ENCODE measurements around the gene CBX2. TPM values are rescaled to one million over a fixed set of nuclear protein-coding genes. Genes with fewer than 3 reads are reported as not detected.

Gene CBX2
- total and polyA plus RNA-seq, 8 donors = 1.1 to 3.2 (median 2.5) TPM

GRCh38 chr17:79806446-79806760, 28.5 kb downstream of the CBX2 start:
- H3K4me3 ChIP-seq = no peak overlapping the region
- H3K27me3 ChIP-seq = peaks cover 3 to 69% (median 23%) of the 10 kb centered on the region in 4 donors
- no peak for FAIRE-seq
- peaks cover 2 to 16% (median 6%) of the 10 kb centered on the region in 3 donors for H3K4me1 ChIP-seq
- no peaks in the 10 kb centered on the region for H3K9me3 ChIP-seq
- no peak overlapping the region for H3K27ac ChIP-seq
- ATAC-seq = no peak
- no peak for TF ChIP-seq CTCF (IDR thresholded peaks at IDR 0.05)
- 29 to 31% methylated on average over 3 to 4 of the region's 4 CpGs for WGBS, 2 donors
- DNase-seq = no peak
- H3K36me3 ChIP-seq = no peaks in the 10 kb centered on the region
- intact Hi-C loops (cut with DNase I) = loop anchor here in 2 of 3 donors (5.0 to 10.0 kb wide), 2 partner anchors 178 to 186 kb away; no protein-coding TSS in a partner anchor

GRCh38 chr17:79806863-79807720, 29.1 kb downstream of the CBX2 start:
- ATAC-seq (no peak), DNase-seq (no peak), FAIRE-seq (no peak)
- H3K36me3 ChIP-seq = no peaks in the 10 kb centered on the region
- H3K9me3 ChIP-seq = no peaks in the 10 kb centered on the region
- H3K27ac ChIP-seq = no peak overlapping the region
- TF ChIP-seq CTCF (IDR thresholded peaks at IDR 0.05) = no peak
- intact Hi-C loops (cut with DNase I) = loop anchor here in 2 of 3 donors (5.0 to 10.0 kb wide), 2 partner anchors 178 to 185 kb away; no protein-coding TSS in a partner anchor
- peaks cover 0 to 18% (median 8%) of the 10 kb centered on the region in 3 donors for H3K4me1 ChIP-seq
- 27% methylated on average over 13 of the region's 13 CpGs for WGBS, 2 donors
- peaks cover 3 to 63% (median 22%) of the 10 kb centered on the region in 4 donors for H3K27me3 ChIP-seq
- no peak overlapping the region for H3K4me3 ChIP-seq

DNA sequence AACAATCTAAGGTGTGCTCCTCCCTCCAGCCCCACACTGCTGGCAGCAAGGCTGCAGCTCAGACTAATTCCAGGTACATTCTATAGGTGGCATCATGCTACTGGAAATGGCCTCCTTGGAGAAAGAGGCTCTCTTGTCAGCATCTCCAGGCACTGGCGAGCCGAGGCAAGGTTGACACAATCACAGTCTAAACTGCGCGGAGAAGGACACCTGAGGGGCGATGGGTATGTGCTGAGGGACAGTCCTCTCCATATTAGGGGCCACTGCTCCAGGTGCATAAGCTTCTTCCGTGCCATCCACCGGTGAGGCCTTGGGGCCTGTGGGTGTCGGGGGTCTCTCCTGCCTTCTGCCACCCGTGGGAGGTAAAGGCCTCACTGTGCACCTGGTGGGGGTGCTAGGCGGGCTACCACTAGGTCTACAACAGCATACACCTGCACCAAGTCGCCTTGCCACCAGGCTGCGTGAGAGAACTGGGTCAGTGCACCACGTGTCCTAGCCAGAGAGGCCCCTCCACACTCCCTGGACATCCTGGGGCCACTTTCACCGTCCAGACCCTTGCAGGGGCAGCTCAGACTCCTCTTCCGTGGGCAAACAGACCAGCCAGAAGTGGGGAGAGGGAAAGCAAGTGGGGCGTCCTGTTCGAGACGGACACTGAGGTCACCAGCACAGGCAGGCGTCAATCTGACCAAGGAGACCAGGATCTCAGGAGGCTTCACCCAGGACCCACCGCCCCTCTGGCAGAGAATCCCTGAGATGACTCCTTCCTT, 31.0 kb downstream of the CBX2 start:
- FAIRE-seq (no peak), ATAC-seq (peak; percentile 72 to 78 (median 78)), DNase-seq (peak in 5 of 6 donors; percentile 49 to 76 (median 64))
- no peaks in the 10 kb centered on the region for H3K36me3 ChIP-seq
- peaks cover 3 to 50% (median 13%) of the 10 kb centered on the region in 4 donors for H3K27me3 ChIP-seq
- intact Hi-C loops (cut with DNase I) = loop anchor here in 2 of 3 donors (5.0 to 10.0 kb wide), 2 partner anchors 176 to 183 kb away; no protein-coding TSS in a partner anchor
- H3K9me3 ChIP-seq = no peaks in the 10 kb centered on the region
- no peak overlapping the region for H3K4me3 ChIP-seq
- TF ChIP-seq CTCF (IDR thresholded peaks at IDR 0.05) = peak in 2 of 4 donors; percentile 13 to 27
- WGBS, 2 donors = 13 to 17% methylated on average over 20 of the region's 20 CpGs
- H3K4me1 ChIP-seq = peaks cover 6 to 23% (median 8%) of the 10 kb centered on the region in 3 donors
- H3K27ac ChIP-seq = no peak overlapping the region

DNA sequence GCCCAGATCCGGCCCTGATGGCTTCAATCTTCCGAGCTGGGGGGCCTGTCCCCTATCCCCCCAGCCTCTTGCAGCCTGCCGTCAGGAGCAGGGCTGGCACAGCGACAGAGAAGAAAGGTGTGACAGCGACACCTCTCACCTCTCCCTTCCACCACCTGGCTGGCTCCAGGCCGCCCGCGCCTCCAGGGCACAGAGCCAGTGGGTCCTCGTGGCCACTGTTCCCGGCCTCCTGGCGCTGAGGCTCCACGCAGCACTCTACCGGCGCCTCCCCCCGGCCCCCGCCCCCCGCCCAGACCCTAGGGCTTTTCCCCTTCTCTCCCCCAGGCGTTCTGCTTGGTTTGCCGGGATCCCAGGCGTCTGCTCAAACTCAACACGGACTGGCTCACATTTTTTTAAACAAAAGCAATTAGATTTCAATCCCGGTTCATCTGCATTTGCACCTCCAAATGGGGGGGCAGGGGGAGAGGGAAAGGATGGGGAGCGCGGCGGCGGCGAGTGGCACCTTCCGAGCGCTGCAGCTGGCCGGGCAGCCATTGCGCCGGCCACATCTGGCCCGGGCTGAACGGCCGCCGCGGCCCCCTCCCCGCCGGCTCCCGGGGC, 31.7 kb downstream of the CBX2 start:
- no peaks in the 10 kb centered on the region for H3K9me3 ChIP-seq
- no peaks in the 10 kb centered on the region for H3K36me3 ChIP-seq
- DNase-seq (peak in 5 of 6 donors; percentile 41 to 81 (median 70)), FAIRE-seq (no peak), ATAC-seq (peak; percentile 30 to 45 (median 42))
- 1 to 2% methylated on average over 28 to 40 of the region's 40 CpGs for WGBS, 2 donors
- no peak overlapping the region for H3K4me3 ChIP-seq
- no peak for TF ChIP-seq CTCF (IDR thresholded peaks at IDR 0.05)
- H3K27me3 ChIP-seq = peaks cover 3 to 44% (median 11%) of the 10 kb centered on the region in 4 donors
- H3K4me1 ChIP-seq = peaks cover 11 to 26% (median 13%) of the 10 kb centered on the region in 3 donors
- no peak overlapping the region for H3K27ac ChIP-seq
- intact Hi-C loops (cut with DNase I) = loop anchor here in 2 of 3 donors (5.0 to 10.0 kb wide), 2 partner anchors 175 to 183 kb away; no protein-coding TSS in a partner anchor

Data from pancreas (tissue), 10 donors.